Stimulated activated naive CD8-positive, alpha-beta T cell treated with anti-CD3 and anti-CD28 coated beads, Interleukin-15, Interleukin-2, amounts not matched to agents 100 ng/mL and 50 ng/mL, for 24 hours (primary cell): ENCODE results near the gene PNPLA7.
"Not testable (repeated sequence)": the region's sequence is repeated elsewhere in the genome, so short reads cannot be mapped to it uniquely, and the experiment has no call there.

Source experiments
- H3K27ac Mint-ChIP-seq: one replicate; pipeline ENCODE4 v1.8.0; 2021; ENCODE audit warnings: mild to moderate bottlenecking, mixed read lengths
- H3K27me3 Mint-ChIP-seq: one replicate; pipeline ENCODE4 v1.8.0; 2021; ENCODE audit warnings: mixed read lengths
- H3K36me3 Mint-ChIP-seq: one replicate; pipeline ENCODE4 v1.8.0; 2021; ENCODE audit warnings: low read depth, mixed read lengths
- H3K4me1 Mint-ChIP-seq: one replicate; pipeline ENCODE4 v1.8.0; 2021; ENCODE audit warnings: low read depth, mixed read lengths
- H3K4me3 Mint-ChIP-seq: one replicate; pipeline ENCODE4 v1.8.0; 2021; ENCODE audit warnings: mild to moderate bottlenecking, mixed read lengths
- H3K9me3 Mint-ChIP-seq: one replicate; pipeline ENCODE4 v1.8.0; 2021; ENCODE audit warnings: mixed read lengths

The PNPLA7 gene

DNA sequence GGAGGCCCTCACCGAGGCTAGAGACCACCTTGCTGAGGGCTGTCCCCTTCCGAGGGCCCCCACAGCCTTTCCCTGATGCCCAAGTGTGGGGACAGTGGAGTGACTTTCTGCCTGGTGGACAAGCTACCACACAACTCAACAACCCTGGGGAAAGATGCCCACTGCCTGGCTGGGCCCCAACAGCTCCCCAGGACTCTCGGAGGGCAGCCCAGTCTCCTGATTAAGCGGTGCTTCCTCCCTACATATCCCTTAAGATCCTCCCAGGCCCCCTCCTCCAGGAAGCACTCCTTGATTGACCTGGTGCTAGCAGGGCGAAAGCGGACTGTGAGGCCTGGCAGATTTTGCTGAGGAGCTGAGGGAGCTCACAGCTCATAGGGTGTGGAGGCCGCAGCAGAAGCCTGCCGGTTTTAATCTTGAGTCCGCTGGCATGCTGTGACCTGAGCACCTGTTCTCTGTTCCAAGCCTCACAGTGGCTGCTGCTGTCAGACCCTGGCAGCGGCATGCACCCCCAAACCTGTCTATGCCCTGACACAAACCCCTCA is 93.3 kb downstream of the PNPLA7 start:
- no peak overlapping the region for H3K27ac Mint-ChIP-seq
- H3K4me3 Mint-ChIP-seq = peak overlapping the region; percentile 41
- no peaks in the 10 kb centered on the region for H3K27me3 Mint-ChIP-seq
- H3K4me1 Mint-ChIP-seq = peaks cover 55% of the 10 kb centered on the region
- no peaks in the 10 kb centered on the region for H3K9me3 Mint-ChIP-seq
- peaks cover 14% of the 10 kb centered on the region for H3K36me3 Mint-ChIP-seq

DNA sequence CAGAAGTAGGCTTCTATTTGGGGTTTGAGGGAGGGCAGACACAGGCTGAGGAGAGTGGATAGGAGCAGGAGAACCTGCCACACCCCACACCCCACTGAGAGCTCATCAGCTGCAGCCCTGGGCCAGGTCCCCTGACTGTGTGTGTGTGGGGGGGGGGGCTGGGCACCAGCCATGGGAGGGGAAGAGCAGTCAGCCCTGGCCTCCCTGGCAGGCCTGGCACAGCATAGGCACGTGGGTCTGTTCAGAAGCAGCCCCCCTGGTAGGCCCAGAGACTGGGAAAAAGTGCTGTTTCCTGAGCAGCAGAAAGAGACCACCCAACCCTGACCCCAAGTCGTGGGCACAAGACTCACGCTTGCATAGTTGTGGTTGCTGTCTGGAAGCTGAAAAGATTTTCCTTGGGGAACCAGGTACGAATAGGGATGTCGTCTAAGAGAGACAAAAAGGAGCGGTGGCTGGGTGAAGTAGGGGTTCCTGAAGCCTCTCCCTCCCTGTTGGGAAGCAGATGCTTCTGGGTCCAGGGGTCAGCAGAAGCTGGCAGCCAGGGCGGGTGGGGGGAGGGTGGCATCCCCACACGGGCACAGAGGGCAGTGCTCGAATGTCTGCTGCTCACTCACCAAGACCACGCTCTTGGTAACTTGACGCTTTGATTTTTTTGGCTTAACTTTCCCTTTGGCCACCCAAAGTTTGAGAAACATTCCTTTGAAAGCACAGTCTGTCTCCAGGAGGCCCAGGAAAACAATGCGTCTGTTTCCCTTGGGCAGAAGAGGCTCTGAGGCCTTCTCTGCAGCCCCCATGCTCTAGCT is 93.9 kb downstream of the PNPLA7 start:
- Mint-ChIP-seq H3K36me3 (peaks cover 14% of the 10 kb centered on the region), H3K27ac (no peak overlapping the region), H3K9me3 (no peaks in the 10 kb centered on the region), H3K27me3 (no peaks in the 10 kb centered on the region), H3K4me1 (peaks cover 50% of the 10 kb centered on the region), H3K4me3 (peak overlapping the region; percentile 37)

DNA sequence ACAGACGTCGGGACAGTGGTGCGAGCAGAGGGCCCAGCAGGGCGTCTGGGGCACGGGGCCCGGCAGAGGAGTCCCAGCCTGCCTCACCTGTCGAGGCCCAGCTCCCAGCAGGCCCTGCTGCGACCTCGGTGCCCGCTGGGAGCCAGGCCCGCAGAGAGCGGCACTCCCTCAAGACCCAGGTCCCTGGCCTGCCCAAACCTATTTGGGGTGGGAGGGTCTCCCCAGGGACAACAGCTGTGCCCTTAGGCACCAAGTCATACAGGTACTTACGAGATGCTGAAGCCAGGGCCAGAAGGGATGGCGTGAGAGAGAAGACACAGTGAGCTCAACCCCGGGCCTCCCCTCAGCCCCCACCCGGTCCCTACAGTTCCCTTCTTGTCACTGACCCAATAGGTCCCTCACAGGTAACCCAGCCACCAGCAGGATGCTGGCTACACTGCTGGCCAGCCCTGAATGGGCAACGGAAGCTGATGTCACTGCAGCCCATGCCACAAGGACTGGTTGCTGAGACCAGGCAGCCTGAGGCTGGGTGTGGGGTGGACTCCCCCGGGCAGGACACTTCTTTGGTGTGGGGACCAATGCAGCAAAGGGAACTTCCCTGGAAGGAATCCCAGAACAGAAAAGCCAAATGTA is 94.7 kb downstream of the PNPLA7 start:
- Mint-ChIP-seq H3K27me3 (no peaks in the 10 kb centered on the region), H3K36me3 (peaks cover 14% of the 10 kb centered on the region), H3K4me3 (peak overlapping the region; percentile 37), H3K9me3 (no peaks in the 10 kb centered on the region), H3K27ac (no peak overlapping the region), H3K4me1 (peaks cover 44% of the 10 kb centered on the region)

DNA sequence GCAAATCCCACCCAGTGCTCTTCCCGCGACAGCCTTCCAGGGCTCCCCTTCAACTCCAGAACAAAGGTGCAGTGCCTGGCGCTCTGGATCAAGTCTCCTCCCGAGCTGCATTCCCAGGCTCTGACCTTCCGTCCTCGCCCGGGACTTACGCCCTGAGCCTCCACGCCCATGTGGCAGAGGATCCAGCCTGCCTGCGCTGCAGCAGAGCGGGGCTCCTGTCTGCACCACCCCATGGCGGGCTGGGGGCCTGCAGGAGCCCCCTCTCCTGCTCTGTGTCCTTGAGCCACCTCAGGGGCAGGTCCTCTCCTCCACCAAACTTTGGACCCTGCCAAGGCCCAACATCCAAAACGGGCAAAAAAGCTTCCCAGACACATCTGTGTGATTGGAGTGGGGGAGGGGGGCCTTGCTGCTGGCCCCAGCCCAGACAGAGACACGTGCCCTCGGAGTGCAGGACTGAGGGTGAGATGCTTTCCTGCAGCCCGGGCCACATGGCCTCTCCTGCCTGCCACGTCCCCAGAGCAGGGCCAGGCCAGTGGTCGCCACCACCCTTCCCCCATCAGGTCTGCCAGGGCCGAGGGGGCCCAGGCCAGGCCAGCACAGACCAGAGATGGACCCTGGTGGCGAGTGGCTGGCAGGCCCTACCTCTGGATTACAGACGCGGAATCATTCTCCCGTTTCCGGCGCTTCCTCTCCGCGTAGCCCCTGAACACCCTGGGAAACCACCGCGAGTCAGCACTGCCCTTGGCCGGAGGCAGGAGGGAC is 95.4 kb downstream of the PNPLA7 start:
- Mint-ChIP-seq H3K27ac (no peak overlapping the region), H3K4me1 (peaks cover 44% of the 10 kb centered on the region), H3K27me3 (no peaks in the 10 kb centered on the region), H3K9me3 (no peaks in the 10 kb centered on the region), H3K36me3 (peaks cover 14% of the 10 kb centered on the region), H3K4me3 (peak overlapping the region; percentile 32)

DNA sequence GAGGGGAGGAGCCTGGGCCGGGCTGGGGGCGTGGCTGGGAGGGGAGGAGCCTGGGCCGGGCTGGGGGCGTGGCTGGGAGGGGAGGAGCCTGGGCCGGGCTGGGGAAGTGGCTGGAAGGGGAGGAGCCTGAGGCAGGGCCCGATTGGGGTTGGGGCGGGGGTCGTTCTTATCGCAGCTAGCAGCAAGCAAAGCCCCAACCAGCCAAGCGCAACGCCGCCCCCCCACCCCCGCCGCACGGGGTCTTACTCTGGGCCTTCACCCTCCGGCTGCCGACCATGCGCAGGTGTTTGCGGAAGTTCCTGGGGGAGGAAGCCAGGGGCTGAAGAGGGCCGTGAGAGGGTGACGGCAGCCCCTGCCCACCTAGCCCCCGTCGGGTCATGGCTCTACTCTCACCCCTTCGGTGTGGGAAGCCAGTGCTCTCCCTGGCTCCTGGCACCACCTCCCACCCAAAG is 96.0 kb downstream of the PNPLA7 start:
- H3K27ac Mint-ChIP-seq = no peak overlapping the region
- H3K27me3 Mint-ChIP-seq = no peaks in the 10 kb centered on the region
- no peaks in the 10 kb centered on the region for H3K9me3 Mint-ChIP-seq

DNA sequence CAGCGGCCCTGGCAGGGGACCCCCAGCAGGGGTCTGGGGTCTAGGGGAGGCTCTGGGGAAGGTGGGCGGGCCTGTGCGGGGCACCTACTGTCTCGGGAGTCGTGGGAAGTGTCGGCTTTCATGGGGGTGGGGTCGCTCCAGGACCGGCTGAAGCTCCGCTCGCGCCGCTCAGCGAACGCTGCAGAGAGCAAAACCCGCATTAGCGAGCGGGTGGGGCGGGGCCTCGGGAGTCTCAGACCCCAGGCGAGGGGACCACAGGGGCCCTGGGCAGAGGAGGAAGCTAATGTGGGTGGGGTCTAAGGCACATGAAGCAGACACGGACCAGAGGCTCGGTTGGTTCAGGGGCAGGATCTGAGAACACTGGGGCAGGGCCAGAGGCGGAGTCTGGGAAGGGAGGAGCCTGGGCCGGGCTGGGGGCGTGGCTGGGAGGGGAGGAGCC is 96.5 kb downstream of the PNPLA7 start:
- Mint-ChIP-seq H3K27me3 (no peaks in the 10 kb centered on the region), H3K27ac (no peak overlapping the region), H3K9me3 (no peaks in the 10 kb centered on the region), H3K4me1 (peaks cover 39% of the 10 kb centered on the region), H3K36me3 (peaks cover 18% of the 10 kb centered on the region), H3K4me3 (no peak overlapping the region)

More for the DNA sequence above, 96.0 kb downstream of the PNPLA7 start:
- peaks cover 18% of the 10 kb centered on the region for H3K36me3 Mint-ChIP-seq
- peak overlapping the region; percentile 32 for H3K4me3 Mint-ChIP-seq
- H3K4me1 Mint-ChIP-seq = peaks cover 39% of the 10 kb centered on the region

DNA sequence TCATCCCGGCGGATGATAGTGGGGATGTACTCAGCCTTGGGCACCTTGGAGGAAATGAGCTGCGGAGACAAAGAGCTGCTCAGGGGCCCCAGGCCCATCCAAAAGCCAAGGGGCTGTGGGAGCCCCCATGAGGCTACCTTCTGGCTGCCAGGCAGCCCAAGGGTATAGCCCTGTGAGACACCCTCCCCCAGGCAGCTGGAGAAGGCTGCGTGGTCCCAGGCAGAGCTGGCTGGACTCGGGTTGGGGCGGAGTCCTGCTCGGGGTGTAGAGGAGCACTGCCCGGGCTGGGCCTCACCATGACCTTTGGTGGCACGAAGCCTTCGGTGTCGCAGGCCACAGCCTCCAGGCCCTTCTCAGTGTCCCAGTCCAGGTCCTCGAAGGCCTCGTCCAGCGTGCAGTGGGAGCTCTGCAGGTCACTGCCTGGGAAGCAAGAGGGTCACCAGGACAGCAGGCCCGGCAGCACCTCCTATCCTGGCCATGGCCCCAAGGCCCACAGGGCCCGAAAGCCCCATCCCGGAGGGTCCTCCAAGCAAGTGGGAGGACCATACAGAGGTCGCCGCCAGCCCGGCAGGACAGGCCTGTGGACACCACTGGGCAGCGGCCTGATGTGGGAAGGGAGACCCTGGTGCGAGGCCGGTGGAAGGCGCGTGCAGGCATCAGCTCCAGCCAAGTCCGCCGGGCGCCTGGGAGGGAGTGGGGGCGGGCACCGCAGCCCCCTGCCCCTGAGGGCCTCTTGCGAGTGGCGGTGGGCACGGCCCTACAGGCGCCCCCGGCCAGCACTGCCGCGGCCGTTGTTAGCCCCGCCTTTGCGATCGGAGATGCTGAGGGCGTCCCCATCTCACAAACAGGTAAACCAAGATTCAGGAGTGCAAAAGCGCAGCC is 97.2 kb downstream of the PNPLA7 start:
- Mint-ChIP-seq H3K27me3 (no peaks in the 10 kb centered on the region), H3K4me3 (no peak overlapping the region), H3K27ac (no peak overlapping the region), H3K36me3 (peaks cover 18% of the 10 kb centered on the region), H3K4me1 (peaks cover 39% of the 10 kb centered on the region), H3K9me3 (no peaks in the 10 kb centered on the region)

DNA sequence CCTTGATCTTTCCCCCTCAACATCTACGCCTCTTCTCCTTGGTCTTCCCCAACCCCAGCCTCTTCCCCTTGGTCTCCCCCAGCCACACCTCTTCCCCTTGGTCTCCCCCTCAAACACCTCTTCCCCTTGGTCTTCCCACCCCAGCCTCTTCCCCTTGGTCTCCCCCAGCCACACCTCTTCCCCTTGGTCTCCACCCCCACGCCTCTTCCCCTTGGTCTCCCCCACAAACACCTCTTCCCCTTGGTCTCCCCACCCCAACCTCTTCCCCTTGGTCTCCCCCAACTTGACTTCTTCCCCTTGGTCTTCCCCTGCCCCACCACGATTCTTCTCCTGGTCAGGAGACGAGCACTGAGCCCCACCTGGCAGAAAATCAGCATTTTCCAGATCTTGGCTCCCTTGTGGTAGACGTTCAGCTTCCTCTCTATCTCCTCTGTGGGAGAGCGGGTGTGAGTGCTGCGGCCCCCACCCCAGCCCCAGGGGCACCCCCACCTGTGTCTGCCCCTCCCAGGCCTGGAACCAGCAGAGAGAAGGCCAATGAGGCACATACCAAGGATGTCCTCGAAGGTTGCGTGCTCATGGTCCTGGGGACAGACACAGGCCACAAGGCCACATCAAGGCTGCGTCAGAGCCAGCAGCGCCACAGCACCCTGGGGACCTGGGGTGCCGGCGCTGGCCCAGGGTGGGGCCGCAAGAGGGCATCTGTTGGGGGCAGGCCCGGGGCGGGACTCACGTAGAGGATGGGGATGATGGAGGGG is 98.0 kb downstream of the PNPLA7 start:
- no peaks in the 10 kb centered on the region for H3K27me3 Mint-ChIP-seq
- no peak overlapping the region for H3K4me3 Mint-ChIP-seq
- H3K4me1 Mint-ChIP-seq = peaks cover 41% of the 10 kb centered on the region
- no peak overlapping the region for H3K27ac Mint-ChIP-seq
- H3K36me3 Mint-ChIP-seq = peaks cover 18% of the 10 kb centered on the region
- H3K9me3 Mint-ChIP-seq = no peaks in the 10 kb centered on the region

DNA sequence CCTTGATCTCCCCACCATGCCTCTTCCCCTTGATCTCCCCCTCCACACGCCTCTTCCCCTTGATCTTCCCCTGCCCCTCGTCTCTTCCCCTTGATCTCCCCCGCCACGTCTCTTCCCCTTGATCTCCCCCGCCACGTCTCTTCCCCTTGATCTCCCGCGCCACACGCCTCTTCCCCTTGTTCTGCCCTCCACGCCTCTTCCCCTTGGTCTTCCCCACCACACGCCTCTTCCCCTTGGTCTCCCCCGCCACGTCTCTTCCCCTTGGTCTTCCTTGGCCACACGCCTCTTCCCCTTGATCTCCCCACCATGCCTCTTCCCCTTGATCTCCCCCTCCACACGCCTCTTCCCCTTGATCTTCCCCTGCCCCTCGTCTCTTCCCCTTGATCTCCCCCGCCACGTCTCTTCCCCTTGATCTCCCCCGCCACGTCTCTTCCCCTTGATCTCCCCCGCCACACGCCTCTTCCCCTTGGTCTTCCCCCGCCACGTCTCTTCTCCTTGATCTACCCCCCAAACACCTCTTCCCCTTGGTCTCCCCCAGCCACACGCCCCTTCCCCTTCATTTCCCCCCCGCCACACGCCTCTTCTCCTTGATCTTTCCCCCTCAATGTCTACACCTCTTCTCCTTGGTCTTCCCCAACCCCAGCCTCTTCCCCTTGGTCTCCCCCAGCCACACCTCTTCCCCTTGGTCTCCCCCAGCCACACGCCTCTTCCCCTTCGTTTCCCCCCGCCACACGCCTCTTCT is 98.8 kb downstream of the PNPLA7 start:
- H3K4me1 Mint-ChIP-seq = peaks cover 35% of the 10 kb centered on the region
- H3K27me3 Mint-ChIP-seq, H3K27ac Mint-ChIP-seq, H3K4me3 Mint-ChIP-seq, H3K9me3 Mint-ChIP-seq: not testable (repeated sequence)
- peaks cover 14% of the 10 kb centered on the region for H3K36me3 Mint-ChIP-seq

DNA sequence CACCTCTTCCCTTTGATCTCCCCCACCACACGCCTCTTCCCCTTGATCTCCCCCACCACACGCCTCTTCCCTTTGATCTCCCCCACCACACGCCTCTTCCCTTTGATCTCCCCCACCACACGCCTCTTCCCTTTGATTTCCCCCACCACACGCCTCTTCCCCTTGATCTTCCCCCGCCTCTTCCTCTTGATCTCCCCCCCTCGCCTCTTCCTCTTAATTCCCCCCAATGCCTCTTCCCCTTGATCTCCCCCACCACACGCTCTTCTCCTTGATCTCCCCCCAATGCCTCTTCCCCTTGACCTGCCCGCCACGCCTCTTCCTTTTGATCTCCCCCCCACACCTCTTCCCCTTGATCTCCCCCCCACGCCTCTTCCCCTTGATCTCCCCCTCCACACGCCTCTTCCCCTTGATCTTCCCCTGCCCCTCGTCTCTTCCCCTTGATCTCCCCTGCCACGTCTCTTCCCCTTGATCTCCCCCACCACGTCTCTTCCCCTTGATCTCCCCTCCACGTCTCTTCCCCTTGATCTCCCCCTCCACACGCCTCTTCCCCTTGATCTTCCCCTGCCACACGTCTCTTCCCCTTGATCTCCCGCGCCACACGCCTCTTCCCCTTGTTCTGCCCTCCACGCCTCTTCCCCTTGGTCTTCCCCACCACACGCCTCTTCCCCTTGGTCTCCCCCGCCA is 99.5 kb downstream of the PNPLA7 start:
- H3K27me3 Mint-ChIP-seq = not testable (repeated sequence)

DNA sequence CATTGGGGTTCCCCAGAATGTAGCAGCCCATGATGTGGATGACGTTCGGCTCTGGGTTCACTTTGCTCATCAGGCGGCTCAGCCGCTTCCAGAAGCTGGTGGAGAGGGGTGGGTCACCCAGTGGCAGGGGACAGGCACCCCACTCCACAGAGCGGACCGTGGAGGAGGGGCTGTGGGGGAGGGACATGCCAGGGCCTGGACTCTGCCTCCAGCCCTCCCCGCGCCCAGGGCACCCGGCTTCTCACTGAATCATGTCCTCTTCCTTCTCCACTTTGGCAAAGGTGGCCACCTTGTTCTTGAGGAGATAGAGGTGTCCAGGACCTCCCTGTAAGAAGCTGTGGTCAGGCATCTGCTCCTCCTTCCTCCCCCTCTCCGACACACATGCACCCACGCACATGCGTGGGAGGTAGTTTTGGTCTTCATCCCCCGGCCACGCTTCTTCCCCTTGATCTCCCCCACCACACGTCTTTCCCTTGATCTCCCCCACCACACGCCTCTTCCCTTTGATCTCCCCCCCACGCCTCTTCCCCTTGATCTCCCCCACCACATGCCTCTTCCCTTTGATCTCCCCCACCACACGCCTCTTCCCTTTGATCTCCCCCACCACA is 100.2 kb downstream of the PNPLA7 start:
- peaks cover 36% of the 10 kb centered on the region for H3K4me1 Mint-ChIP-seq
- H3K27me3 Mint-ChIP-seq = no peaks in the 10 kb centered on the region
- no peak overlapping the region for H3K27ac Mint-ChIP-seq
- H3K36me3 Mint-ChIP-seq = peaks cover 10% of the 10 kb centered on the region
- H3K9me3 Mint-ChIP-seq = no peaks in the 10 kb centered on the region
- H3K4me3 Mint-ChIP-seq = no peak overlapping the region

More for the DNA sequence above, 99.5 kb downstream of the PNPLA7 start:
- H3K36me3 Mint-ChIP-seq = peaks cover 10% of the 10 kb centered on the region
- H3K4me3 Mint-ChIP-seq, H3K9me3 Mint-ChIP-seq, H3K27ac Mint-ChIP-seq: not testable (repeated sequence)
- H3K4me1 Mint-ChIP-seq = peaks cover 31% of the 10 kb centered on the region

DNA sequence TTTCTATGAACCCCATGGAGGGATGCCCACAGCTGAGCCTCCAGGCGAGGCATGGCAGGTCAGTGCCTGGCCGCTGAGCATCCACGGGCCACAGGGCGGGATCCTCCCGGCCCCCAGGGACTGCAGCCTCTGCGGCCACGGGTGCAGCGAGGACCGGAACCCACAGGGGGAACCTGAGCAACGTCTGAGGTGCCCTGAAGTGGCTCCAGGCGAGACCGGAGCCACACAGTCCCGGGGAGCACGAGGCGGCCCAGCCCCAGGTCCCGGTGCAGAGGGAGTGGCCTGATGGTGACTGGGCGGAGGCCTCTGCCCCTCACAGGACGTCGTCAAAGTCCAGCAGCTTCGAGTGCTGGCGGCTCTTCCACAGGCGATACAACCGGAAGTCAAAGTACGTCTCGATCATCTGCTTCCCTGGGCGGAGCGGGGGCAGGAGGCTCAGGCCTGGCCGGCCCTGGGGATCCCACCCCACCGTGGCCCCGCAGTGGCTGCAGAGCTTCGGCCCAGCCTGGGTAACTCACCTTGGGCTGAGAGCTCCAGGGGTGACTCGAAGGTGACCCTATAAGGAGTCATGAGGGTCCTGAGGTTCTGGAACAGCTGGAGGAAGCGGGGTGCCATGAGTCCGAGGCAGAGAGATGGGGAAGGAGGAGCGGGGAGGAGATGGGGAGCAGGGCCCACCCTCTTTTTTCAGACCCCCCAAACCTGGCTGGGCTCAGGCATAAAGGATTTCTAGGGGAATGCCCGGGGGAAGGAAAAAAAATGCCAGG is 100.9 kb downstream of the PNPLA7 start:
- Mint-ChIP-seq H3K27me3 (no peaks in the 10 kb centered on the region), H3K27ac (no peak overlapping the region), H3K9me3 (no peaks in the 10 kb centered on the region), H3K4me3 (no peak overlapping the region), H3K4me1 (peaks cover 36% of the 10 kb centered on the region), H3K36me3 (peaks cover 7% of the 10 kb centered on the region)
